ENCODE measurements around the gene CARD11.
A peak's percentile ranks its signal among the peaks of the same experiment; 100 is the strongest.

CARD11 gene

DNA sequence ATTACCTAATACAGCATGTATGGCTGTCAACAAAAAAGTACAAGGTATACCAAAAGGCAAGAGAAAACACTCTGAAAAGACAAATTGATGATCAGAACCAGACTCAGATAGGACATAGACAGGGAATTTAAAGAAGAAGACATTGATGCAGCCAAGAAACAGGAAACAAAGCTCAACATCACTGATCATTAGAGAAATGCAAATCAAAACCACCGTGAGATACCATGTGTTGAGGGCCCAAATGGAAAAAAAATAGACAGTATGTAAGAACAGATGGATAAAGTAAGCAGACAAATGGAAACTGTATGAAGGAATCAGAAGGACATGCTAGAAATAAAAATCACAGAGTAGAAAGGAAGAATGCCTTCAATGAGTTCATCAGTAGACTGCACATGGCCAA, 23.3 kb downstream of the CARD11 start:
- no peak for DNase-seq (ENCODE audit: low spot score)

DNA sequence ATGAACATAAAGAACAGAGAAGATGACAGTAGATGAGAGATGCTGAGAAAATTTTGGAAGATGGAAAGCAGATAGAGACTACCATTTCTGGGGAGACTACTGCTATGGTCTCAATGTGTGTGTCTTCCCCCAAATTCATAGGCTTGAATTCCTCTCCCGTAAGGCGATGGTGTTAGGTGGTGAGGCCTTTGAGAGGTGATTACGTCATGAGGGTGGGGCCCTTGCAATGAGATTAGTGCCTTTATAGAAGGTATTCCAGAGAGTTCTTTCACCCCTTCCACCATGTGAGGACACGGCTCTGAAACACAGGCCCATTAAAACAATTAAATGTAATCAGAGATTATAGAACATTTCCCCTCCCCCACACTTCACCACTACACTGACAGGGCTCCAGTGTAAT, 23.9 kb downstream of the CARD11 start:
- DNase-seq (ENCODE audit: low spot score), result no peak

DNA sequence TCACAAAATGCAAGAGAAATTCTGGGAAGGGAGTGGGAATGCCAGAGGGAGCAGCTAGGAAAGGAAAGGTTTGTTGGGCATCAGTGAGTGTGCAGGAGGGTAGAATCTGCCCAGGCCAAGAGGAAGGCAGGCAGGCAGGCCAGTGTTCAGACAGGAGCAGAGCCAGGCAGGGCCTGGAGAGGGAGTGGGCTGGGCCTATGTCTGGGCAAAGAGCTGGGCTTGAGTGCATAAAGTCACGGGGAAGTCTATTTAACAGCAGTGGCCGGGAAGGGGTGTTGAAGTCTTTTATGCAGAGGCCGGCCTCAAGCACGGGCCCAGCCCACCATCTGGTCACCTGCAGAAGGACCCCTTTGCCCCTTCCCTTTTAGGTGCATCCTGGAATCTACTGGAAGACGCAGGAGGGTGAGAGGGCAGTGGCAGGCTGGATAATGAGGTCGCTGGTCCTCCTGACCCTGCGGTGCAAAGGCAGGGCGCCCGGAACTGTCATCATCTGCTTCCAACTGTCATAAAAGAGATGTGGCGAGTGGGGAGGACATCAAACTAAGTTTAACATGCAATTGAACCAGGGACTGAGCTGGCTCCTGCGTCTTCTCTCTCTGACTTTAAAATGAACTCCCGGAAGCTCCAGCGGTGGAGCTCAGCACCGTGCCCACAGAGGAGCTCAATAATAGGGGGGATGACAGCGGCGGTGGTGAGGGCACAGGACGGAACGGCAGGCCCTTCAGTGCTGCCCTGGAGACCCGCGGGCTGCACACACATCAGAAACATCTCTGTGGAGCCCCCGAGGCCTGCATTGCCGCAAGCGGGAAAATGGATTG, 29.5 kb downstream of the CARD11 start:
- no peak for DNase-seq (ENCODE audit: low spot score)

DNA sequence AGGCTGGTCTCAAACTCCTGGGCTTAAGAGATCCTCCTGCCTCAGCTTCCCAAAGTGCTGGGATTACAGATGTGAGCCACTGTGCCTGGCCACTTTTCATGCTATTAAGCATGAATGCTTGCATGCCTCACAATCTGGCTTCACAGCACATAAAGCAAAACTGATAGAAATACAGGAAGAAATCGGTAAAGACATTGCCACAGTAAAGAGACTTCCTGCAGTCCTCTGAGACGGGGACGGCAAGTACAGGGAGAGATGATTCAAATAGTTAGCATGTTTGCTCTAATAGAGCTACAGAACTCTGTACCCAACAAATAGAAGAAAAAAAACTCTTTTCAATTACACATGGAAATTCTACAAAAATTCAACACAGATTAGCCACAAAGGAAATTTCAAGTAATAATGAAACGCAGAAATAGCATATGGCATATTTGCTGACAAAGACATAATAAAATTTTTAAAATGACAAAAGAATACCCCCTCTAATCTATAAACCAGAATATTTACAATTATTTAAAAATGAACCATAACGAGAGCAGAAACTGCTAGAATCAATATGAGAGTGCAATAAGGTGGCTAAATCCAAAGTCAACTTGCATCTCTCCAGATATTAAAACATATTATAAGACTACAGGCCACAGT, 32.3 kb downstream of the CARD11 start:
- DNase-seq (ENCODE audit: low spot score), result no peak

DNA sequence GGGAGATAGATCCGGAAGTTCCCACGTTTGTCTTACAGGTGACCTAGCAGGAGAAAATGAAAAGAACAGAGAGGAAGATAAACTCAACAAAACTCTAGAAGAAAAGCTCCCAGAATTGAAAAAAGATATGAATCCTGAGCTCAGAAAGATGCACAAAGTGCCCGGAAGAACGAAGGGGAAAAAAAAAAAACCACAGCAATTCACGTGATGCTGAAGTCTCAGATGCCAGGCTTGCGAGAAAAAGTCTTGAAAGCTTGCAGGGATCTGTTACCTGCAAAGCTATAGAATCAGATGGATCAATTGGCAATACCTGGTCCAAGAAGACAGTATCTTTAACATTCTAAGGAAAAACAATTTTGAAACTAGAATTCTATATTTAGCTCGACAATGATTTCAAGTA, 33.5 kb downstream of the CARD11 start:
- no peak for DNase-seq (ENCODE audit: low spot score)

DNA sequence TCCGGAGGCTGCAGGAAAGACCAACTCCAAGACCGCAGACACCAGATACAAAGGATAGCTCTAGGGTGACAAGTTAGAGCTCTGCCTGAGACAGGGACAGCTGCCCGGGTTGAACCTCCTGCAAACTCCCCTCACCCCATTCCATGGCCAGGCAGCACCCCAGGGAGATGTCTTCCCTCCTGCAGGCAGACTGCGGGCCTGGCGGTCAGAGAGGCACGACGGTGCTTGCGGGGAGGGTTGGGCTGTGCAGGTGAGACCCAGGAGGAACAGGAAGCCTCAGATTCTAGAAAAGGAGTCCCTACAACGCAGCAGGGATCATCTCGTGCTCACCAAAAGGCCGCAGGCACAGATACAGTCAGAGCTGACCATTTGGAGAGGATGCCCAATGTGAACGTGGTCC, 34.6 kb downstream of the CARD11 start:
- no peak for DNase-seq (ENCODE audit: low spot score)

DNA sequence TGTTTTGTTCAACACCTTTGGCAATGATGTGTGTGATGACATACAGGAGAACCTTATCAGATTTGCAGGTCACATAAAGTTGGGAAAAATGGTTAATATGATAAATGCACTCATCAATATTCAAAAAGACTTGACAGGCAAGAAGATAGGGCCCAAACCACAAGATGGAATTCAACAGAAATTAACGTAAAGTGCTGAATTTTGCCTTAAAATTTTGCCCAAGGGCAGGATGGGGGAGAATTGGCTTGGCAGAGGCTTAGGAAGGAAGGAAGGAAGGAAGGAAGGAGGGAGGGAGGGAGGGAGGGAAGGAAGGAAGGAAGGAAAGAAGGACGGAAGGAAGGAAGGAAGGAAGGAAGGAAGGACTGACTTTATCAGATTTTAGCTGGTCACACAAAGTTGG, 35.3 kb downstream of the CARD11 start:
- no peak for DNase-seq (ENCODE audit: low spot score)

DNA sequence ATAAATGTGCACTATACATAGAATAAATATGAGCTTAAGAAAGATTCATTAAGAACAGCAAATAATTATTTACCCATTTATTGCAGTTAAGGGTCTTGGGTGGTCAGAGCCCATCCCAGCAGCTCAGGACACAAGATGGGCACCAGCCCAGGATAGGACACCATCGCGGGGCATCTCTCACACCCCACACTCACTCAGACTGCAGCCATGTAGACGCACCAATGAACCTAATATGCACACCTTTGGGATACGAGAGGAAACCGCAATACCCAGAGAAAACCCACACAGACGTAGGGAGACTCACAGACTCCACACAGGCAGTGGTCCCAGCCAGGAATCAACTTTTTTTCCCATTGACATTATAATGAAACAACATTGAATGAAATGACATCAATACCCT, 36.0 kb downstream of the CARD11 start:
- no peak for DNase-seq (ENCODE audit: low spot score)

DNA sequence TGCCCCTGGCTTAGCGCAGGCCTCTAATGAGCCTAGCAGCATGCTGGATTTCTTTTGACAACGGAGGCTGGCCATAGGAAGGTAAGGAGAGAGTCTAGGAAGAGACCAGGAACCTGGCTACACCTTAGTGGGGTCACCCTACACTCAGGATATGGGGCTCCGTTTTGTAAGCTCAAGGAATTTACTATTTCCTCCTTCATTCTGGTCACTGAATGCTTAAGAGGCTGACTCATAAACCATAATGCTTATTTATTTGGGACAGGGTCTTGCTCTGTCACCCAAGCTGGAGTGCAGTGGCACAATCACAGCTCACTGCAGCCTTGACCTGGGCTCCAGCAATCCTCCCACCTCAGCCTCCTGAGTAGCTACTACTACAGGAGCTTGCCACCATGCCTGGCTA, 38.4 kb downstream of the CARD11 start:
- DNase-seq (ENCODE audit: low spot score), result peak; percentile 51

DNA sequence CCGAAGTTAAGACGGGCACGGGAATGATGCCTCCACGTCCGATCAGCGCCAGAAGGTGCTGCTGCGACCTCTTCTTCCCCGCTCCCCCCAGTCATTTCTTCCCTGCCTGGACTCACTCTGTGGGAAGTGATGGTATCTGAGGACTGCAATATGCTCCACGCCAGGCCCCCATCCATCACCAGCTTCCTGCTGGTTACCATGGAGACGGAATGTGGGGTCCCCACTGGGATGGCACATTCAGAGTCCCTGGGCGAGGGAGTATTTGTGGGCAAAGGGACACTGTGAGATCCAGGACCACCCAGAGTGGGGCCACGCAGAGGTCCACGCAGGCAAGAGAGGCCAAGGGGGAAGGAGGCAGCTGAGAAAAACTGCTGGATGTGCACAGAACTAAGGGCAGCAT, 39.7 kb downstream of the CARD11 start:
- no peak for DNase-seq (ENCODE audit: low spot score)

DNA sequence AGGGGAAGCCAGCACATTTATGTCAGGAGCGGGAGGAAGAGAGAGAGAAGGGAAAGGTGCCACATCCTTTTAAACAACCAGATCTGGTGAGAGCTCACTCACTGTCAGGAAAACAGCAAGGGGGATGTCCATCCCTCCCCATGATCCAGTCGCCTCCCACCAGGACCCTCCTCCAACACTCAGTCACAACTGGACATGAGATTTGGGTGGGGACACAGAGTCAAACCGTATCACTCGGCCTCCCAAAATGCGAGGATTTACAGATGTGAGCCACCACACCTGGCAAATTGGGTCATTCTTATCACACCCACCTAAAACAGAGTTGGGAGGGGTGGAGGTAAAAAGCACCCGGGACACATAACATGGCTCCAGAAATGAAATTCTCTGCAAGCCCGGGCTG, 41.0 kb downstream of the CARD11 start:
- DNase-seq (ENCODE audit: low spot score), result no peak

DNA sequence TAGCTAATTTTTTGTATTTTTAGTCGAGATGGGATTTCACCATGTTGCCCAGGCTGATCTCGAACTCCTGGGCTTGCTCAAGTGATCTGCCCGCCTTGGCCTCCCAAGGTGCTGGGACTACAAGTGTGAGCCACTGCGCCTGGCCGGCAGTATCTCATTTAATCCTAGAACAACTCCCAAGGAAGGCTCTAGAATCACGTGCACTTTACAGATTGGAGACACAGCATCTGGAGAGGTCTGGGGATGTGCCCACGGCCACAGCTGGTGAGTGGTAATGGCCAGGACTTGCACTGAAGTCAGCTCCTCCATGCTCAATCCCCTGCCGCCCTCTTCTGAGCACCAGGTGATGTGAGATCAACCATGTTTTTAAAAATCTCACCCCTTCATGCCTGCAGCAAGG, 43.1 kb downstream of the CARD11 start:
- no peak for DNase-seq (ENCODE audit: low spot score)

DNA sequence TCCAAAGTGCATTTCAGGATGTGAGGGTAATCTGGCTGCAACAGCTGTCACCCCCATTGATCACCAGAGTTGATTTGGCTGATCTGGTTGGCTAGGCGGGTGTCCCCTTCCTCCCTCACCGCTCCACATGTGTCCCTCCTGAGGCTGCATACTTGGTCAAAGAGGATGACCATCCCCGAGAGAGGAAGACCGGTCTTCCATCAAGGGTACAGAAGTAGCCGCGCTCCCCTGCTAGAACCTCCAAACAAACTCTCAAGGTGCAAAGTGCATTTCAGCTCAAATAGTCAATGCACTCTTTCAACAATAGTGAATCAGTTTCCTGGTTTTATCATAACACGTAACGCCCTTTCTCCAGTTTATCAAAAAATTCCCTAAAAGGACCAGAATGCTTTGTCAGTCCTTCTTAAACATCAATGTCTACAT, 44.6 kb downstream of the CARD11 start:
- no peak for DNase-seq (ENCODE audit: low spot score)

DNA sequence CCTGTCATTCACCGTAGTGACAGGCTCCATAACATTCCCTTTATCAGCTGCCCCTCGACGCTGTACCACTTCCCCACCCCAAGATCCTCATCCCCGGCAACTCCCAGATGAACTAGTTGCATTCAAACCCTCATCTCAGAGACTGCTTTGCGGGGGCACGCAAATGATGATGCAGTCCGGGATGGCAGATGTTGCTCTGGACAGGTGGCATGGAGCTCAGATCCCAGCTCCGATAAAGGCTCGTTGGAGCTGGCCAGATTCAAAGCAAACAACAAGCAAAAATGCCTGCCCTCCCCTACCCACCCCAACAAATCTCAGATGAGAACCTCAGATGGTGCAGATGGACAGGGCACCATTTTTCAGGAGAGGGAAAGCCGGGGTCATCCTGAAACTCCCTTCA, 46.7 kb downstream of the CARD11 start:
- no peak for DNase-seq (ENCODE audit: low spot score)

DNA sequence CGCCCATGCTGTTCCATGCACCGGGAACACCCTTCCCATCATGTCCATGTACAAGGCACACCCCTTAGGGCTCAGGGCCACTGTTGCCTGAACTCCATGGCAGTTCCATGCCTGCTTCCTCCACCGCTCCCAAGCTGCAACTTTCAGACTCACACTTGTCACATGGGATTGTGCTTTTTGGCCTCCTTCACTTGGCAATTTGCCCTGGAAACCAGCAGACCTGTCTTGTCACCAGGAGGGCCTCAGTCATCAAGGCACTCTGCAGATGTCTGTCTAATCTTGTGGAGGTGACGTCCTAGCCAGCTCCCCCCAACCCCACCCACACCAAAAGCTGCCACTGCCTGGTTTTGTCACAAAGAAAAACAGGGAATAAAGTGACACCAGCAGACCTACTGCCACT, 47.5 kb downstream of the CARD11 start:
- peak; percentile 5 for DNase-seq (ENCODE audit: low spot score)

DNA sequence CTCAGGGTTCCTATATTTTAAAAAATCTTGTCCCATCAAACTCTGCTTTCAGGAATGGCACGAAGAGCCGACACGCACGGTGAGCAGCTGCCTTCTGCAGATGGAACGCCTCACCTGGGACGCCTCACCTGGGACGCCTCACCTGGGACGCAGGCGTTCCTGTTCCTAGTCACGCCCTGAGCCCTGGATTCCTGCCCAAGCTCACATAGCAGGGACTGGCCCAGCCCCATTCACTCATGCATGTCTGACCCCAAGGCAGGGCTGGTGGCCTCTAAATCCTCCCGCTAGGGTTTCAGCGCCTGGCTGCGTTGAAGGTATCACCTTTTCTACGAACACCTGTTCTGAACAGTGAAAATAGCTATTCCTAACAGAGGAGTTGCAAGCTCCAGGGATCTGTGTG, 49.8 kb downstream of the CARD11 start:
- peak; percentile 72 for DNase-seq (ENCODE audit: low spot score)

DNA sequence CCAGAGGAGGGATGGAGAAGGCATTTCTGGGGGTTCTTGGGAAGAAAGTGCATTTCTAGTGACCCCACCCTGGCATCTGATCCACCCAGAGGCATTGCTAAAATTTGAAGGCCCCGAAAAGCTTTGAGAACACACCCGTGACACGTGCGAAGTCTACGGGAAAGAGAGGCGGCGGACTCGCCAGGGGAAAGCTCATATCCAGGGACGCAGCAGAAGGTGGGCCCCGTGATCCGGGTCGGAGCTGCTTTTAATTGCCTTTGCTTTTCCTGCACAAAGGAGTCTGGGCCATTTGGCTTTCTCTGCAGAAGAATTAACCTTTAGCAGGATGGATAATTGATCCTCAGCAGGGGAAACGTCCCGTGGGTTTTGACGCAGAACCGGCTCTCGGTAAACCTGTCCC, 50.3 kb downstream of the CARD11 start:
- DNase-seq (ENCODE audit: low spot score), result no peak

DNA sequence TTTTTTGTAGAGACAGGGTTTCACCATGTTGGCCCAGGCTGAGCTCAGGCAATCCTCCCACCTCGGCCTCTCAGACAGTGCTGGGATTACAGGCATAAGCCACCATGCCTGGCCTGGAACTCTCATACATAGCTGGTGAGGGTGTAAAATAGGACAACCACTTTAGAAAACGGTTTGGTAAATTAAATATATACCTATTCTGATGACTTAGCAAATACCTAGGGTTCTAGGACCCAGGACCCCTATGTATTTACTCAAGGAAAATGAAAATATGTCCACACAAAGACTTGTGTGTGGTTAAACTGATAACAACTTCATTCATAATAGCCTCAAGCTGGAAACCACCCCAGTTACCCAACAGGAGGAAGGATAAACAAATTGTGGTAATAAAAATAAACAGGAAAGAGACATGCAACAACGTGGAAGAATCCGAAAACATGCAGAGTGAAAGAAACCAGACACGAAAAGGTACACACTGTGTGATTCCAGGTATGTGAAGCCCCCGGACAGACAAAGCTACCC, 52.7 kb downstream of the CARD11 start:
- DNase-seq (ENCODE audit: low spot score), result no peak

DNA sequence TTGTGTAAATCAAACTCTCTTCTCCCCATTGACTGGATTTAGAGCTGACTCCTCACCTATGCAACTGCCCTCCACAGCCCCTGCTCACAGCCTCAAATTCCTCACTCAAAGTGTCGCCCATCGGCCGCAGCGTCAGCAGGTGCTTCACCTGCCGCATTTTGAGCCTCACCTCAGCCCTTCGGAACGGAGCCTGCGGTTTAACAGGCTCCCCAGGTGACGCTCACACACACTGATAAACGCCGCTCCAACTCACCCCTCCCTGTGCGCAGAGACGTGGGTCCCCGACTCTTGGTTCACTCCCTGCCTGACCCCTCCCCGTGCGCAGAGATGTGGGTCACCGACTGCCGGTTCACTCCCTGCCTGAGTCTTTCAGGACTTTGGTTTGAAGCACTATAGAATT, 57.1 kb downstream of the CARD11 start:
- DNase-seq (ENCODE audit: low spot score), result no peak

DNA sequence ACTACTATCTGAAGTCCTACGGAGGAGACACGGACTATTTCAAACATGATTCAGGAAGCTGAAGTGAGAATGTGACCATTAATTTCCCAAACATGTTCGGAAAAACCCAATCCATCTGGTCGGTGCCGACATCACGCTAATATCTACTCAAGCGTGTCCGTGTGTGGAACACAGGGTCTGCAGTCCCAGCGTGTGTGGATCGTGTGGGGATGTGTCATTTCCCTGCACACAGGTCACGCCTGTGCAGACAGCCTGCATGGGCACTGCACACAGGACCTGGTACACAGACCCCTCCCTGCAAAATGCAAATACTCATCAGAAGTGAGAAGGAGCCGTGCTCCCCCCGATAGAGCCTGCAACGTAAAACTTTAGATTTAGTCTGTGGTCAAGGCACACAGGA, 57.8 kb downstream of the CARD11 start:
- DNase-seq (ENCODE audit: low spot score), result no peak

DNA sequence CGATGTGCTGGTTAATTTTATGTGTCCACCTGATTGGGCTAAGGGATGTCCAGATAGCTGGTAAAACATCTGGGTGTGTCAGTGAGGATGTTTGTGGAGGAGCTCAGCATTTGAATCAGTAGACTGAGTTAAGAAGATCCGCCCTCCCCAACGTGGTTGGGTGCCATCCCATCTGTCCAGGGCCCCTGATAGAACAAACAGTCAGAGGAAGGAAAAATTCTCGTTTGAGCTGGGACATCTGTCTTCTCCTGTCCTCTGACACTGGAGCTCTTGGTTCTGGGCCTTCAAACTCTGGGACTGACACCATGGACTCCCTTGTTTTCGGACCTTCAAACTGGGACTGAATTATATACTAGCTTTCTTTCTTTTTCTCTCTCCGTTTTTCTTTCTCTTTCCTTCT, 59.6 kb downstream of the CARD11 start:
- no peak for DNase-seq (ENCODE audit: low spot score)

DNA sequence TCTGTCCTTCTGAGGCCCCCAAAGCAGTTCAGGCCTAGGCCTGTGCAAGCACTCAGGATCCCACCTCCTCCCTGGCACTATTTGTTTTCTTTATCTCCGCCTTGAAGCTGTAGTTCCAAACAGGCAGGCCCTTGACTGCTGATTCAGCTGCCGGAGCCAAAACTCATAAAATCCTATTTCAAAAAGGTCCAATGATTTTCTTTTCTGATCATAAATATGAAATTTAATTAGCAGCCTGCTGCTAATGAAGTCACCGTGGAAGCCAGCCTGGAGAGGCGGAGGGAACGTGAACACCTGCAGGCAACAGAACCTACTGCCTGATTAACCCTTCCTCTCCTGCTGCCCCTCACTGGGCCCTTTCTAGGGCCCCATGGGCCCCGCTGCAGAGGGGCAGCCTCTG, 60.1 kb downstream of the CARD11 start:
- no peak for DNase-seq (ENCODE audit: low spot score)

DNA sequence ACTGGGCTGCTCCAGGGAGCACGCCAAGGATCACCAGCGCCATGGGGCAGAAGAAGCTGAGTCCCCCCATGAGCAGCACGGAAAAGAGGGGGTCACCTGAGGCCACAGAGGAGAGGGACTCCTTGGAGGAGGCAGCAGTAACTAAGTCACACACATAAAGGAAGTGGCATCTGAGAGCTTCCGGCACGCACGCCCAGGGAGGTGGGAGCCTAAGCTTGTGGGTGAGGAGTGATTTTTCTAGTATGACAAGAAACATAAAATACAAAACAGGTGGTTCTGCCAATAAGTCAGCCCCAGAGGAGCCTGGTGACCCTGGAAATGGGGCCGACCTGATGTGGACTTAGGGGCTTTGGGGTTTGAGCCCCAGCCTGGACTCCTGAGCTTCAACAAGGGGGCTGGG, 60.8 kb downstream of the CARD11 start:
- DNase-seq (ENCODE audit: low spot score), result no peak

DNA sequence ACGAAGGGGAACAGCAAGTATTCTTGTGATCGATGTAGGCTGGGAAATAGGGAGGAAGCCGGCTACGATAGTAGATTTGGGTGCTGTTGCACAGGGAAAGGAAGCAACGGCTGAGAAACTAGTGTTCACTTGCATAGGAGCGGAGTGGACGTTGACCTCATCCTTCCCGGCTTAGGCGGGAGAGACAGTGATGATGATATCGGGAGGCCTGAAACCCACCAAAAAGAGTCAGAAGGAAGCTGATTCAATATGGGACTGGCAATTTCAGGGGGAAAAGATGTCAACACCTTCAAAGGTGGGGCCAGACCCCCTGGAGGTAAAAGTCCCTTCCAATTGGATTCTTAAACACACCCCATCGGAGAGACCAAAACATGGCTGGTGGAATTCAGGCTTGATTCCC, 61.3 kb downstream of the CARD11 start:
- no peak for DNase-seq (ENCODE audit: low spot score)
